T-helper 2 cell treated with Interferon-gamma antibody and Interleukin-4, amounts not matched to agents 100 ng/mL and 5 ng/mL, for 36 hours (primary cell): ENCODE measurements around the gene TDRD12. TPM values are rescaled to one million over a fixed set of nuclear protein-coding genes. Genes with fewer than 3 reads are reported as not detected.

Experiments used
- intact Hi-C: fragments of 100-400 bp; cut with micrococcal nuclease; formaldehyde crosslinking; loops from one replicate; pipeline ENCODE4 v1.15.1; 2023
- total RNA-seq: library from RNA; stranded (reverse); gene quantifications from 2 replicates; pipeline ENCODE4 v1.2.3, GENCODE V29; 2022

TDRD12 gene
- total RNA-seq = 0.07 and 0.16 TPM in 2 replicates

- intact Hi-C loops = no loop called here
Observed at GRCh38 chr19:32719611-32720059, at the start of gene TDRD12. TDRD12 (plus strand) TSS chr19:32719767; CDS start chr19:32720073, 306 bp downstream.

GRCh38 chr19:32671883-32672593 is 47.5 kb upstream of the TDRD12 start:
- intact Hi-C loops = loop anchor here (10.0 kb wide), 1 partner anchor 327 kb away; the partner anchor contains the start of gene ZNF507

GRCh38 chr19:32672841-32673240 is 46.7 kb upstream of the TDRD12 start:
- intact Hi-C loops = loop anchor here (10.0 kb wide), 1 partner anchor 328 kb away; the partner anchor contains the start of gene ZNF507

GRCh38 chr19:32673573-32673972 is 46.0 kb upstream of the TDRD12 start:
- intact Hi-C loops = loop anchor here (10.0 kb wide), 1 partner anchor 329 kb away; the partner anchor contains the start of gene ZNF507

- intact Hi-C loops = loop anchor here (10.0 kb wide), 1 partner anchor 330 kb away; the partner anchor contains the start of gene ZNF507
Observed at GRCh38 chr19:32674153-32674930, 45.2 kb upstream of the TDRD12 start.

- intact Hi-C loops = loop anchor here (1.0 to 10.0 kb wide), 6 partner anchors 16 to 1463 kb away; partner anchors contain the start of genes DPY19L3, NUDT19, PDCD5 and ZNF507
Observed at GRCh38 chr19:32674931-32675719, 44.4 kb upstream of the TDRD12 start, which contains the start of gene ANKRD27. ANKRD27 (minus strand) TSS chr19:32675180; CDS start chr19:32659015, 16,165 bp downstream.

GRCh38 chr19:32675720-32676185 is 43.8 kb upstream of the TDRD12 start, which contains the start of gene RGS9BP:
RGS9BP (plus strand) TSS chr19:32675848; CDS start chr19:32676264, 416 bp downstream.
- intact Hi-C loops = loop anchor here (1.0 to 10.0 kb wide), 6 partner anchors 16 to 1463 kb away; partner anchors contain the start of genes DPY19L3, NUDT19, PDCD5 and ZNF507

GRCh38 chr19:32676186-32676894 is 43.2 kb upstream of the TDRD12 start:
- intact Hi-C loops = loop anchor here (5.0 to 10.0 kb wide), 3 partner anchors 332 to 1464 kb away; partner anchors contain the start of gene ZNF507

- intact Hi-C loops = loop anchor here (5.0 to 10.0 kb wide), 3 partner anchors 332 to 1465 kb away; partner anchors contain the start of gene ZNF507
Observed at GRCh38 chr19:32676895-32677359, 42.6 kb upstream of the TDRD12 start.

GRCh38 chr19:32677657-32678056 is 41.9 kb upstream of the TDRD12 start:
- intact Hi-C loops = loop anchor here (5.0 to 10.0 kb wide), 3 partner anchors 333 to 1465 kb away; partner anchors contain the start of gene ZNF507

- intact Hi-C loops = no loop called here
Observed at GRCh38 chr19:32680986-32681385, 38.6 kb upstream of the TDRD12 start.

- intact Hi-C loops = no loop called here
Observed at GRCh38 chr19:32682317-32682716, 37.2 kb upstream of the TDRD12 start.

GRCh38 chr19:32686847-32687475 is 32.6 kb upstream of the TDRD12 start:
- intact Hi-C loops = no loop called here

GRCh38 chr19:32687681-32688080 is 31.9 kb upstream of the TDRD12 start:
- intact Hi-C loops = no loop called here

GRCh38 chr19:32688311-32688710 is 31.3 kb upstream of the TDRD12 start:
- intact Hi-C loops = no loop called here

GRCh38 chr19:32691291-32691951 is 28.1 kb upstream of the TDRD12 start, which contains the start of gene NUDT19:
NUDT19 (plus strand) TSS chr19:32691821; CDS start chr19:32691961, 140 bp downstream.
- intact Hi-C loops = loop anchor here (1.0 to 5.0 kb wide), 5 partner anchors 16 to 1106 kb away; partner anchors contain the start of genes ANKRD27, KCTD15, PDCD5 and RGS9BP

GRCh38 chr19:32691952-32692726 is 27.4 kb upstream of the TDRD12 start:
- intact Hi-C loops = loop anchor here (1.0 to 5.0 kb wide), 6 partner anchors 17 to 1105 kb away; partner anchors contain the start of genes ANKRD27, KCTD15, PDCD5 and RGS9BP
